ENCODE data around the gene GON7.
"Not testable (repeated sequence)": the region's sequence is repeated elsewhere in the genome, so short reads cannot be mapped to it uniquely, and the experiment has no call there.

Gene GON7

GRCh38 chr14:93206793-93207467 lies at the start of gene GON7, which contains the start of gene UBR7:
TSS of gene GON7 (minus strand) at chr14:93207065. CDS start at chr14:93207037, 28 bp downstream.
TSS of gene UBR7 (plus strand) at chr14:93207256. CDS start at chr14:93207292, 36 bp downstream.
- peak; percentile 87 for DNase-seq

- no peak for DNase-seq
Observed at GRCh38 chr14:93249128-93249831, 42.4 kb upstream of the GON7 start.

- no peak for DNase-seq
Observed at GRCh38 chr14:93246534-93246933, 39.7 kb upstream of the GON7 start.

GRCh38 chr14:93245764-93246420 lies 39.0 kb upstream of the GON7 start:
- DNase-seq = no peak

- DNase-seq = no peak
Observed at GRCh38 chr14:93240678-93241000, 33.8 kb upstream of the GON7 start.

GRCh38 chr14:93239869-93240677 lies 33.2 kb upstream of the GON7 start:
- DNase-seq = no peak

GRCh38 chr14:93234798-93235197 lies 27.9 kb upstream of the GON7 start:
- DNase-seq = no peak

GRCh38 chr14:93233078-93233477 lies 26.2 kb upstream of the GON7 start:
- DNase-seq = not testable (repeated sequence)

GRCh38 chr14:93232159-93232558 lies 25.3 kb upstream of the GON7 start:
- DNase-seq = no peak

- no peak for DNase-seq
Observed at GRCh38 chr14:93231129-93231979, 24.5 kb upstream of the GON7 start.

- no peak for DNase-seq
Observed at GRCh38 chr14:93230539-93230938, 23.7 kb upstream of the GON7 start.

- no peak for DNase-seq
Observed at GRCh38 chr14:93228550-93228949, 21.7 kb upstream of the GON7 start.

GRCh38 chr14:93223565-93223964 lies 16.7 kb upstream of the GON7 start:
- no peak for DNase-seq

- DNase-seq = no peak
Observed at GRCh38 chr14:93220509-93220908, 13.6 kb upstream of the GON7 start.

GRCh38 chr14:93219103-93219726 lies 12.3 kb upstream of the GON7 start:
- DNase-seq = peak; percentile 61 to 65

- DNase-seq = no peak
Observed at GRCh38 chr14:93214598-93214997, 7.7 kb upstream of the GON7 start.

- no peak for DNase-seq
Observed at GRCh38 chr14:93212432-93212831, 5.6 kb upstream of the GON7 start.

GRCh38 chr14:93207468-93208308 lies 823 bp upstream of the GON7 start:
- DNase-seq = peak; percentile 3 to 21

- DNase-seq = no peak
Observed at GRCh38 chr14:93201155-93201704, 5.6 kb downstream of the GON7 start.

GRCh38 chr14:93200553-93200952 lies 6.3 kb downstream of the GON7 start:
- no peak for DNase-seq
